Measurements from ENCODE around the gene MKRN2OS. TPM values are rescaled to one million over a fixed set of nuclear protein-coding genes. Genes with fewer than 3 reads are reported as not detected.
"Not testable (repeated sequence)": the region's sequence is repeated elsewhere in the genome, so short reads cannot be mapped to it uniquely, and the experiment has no call there.

MKRN2OS gene
- total RNA-seq, 3 donors from 2014 or later (not counting 1 experiment from before 2014, with no cell fraction given): not detected

DNA sequence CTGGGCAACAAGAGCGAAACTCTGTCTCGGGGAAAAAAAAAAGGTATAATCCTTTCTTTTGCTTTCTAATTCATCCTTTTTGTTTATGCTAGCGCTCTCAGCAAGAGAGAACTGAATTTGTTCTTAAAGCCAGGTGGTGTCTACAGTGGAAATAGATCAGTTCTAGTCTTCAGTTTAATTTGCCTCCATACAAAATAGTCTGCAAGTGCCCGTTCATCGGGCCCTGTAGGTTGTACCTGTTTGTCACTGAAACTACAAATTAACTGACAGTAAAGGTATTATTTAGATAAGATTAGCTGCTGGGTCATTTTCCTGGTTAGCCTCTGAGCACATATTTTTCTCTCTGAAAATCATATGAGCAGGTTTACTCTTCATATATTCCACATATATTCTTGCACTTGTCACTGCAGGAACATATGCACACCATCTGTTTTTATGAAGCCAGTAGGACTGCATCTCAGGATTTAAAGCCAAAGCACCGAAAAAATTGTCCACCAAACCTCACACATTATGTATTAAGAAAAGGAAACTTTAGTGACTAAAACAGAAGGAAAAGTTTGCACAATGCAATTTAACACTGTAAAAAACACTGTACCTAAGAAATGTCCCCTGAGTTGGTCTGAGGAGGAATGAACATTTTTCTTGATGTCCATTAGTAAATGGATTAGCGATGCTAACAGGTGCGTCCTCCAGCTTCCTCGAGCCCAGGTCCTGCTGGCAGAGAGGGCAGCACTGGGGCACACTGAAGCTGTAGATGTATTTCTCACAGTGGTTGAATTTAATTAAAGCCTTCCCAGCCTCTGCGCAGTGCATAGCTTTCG is 437 bp downstream of the MKRN2OS start:
- H3K9me3 Mint-ChIP-seq: no peaks in the 10 kb centered on the region
- peaks cover 0 to 1% of the 10 kb centered on the region in 2 donors for H3K27me3 Mint-ChIP-seq (ENCODE audit: low read depth in 2 of 2)
- no peak overlapping the region for H3K4me3 ChIP-seq (ENCODE audit: low read length)
- ATAC-seq (no peak), DNase-seq (no peak)
- no peak overlapping the region for H3K27ac ChIP-seq (ENCODE audit: low read length)
- TF ChIP-seq CTCF (IDR thresholded peaks at IDR 0.05): no peak
- H3K27me3 ChIP-seq (ENCODE audit: control insufficient read depth, insufficient read depth, low read length): peaks cover 2% of the 10 kb centered on the region
- H3K27ac Mint-ChIP-seq: no peak overlapping the region
- intact Hi-C loops (cut with micrococcal nuclease): no loop called here
- H3K36me3 Mint-ChIP-seq: no peaks in the 10 kb centered on the region
- no peaks in the 10 kb centered on the region for H3K4me1 ChIP-seq (ENCODE audit: control insufficient read depth, insufficient read depth, low read length)
- WGBS (ENCODE audit: insufficient coverage): 93% methylated on average over 8 of the region's 11 CpGs
- no peaks in the 10 kb centered on the region for H3K9me3 ChIP-seq (ENCODE audit: control insufficient read depth, insufficient read depth, low read length)
- H3K4me1 Mint-ChIP-seq: no peaks in the 10 kb centered on the region
- no peak overlapping the region for H3K4me3 Mint-ChIP-seq
- H3K36me3 ChIP-seq (ENCODE audit: control insufficient read depth, insufficient read depth, low read length): no peaks in the 10 kb centered on the region

DNA sequence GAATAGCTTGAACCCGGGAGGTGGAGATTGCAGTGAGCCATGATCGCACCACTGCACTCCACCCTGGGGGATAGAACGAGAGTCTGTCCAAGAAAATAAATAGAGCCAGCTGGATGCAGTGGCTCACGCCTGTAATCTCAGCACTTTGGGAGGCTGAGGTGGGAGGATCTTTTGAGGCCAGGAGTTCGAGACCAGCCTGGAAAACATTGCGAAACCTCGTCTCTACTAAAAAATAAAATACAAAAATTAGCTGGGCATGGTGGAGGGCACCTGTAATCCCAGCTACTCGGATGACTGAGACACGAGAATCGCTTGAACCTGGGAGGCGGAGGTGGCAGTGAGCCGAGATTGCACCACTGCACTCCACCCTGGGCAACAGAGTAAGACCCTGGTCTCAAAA is 1.8 kb downstream of the MKRN2OS start:
- H3K4me1 ChIP-seq (ENCODE audit: control insufficient read depth, insufficient read depth, low read length); H3K9me3 Mint-ChIP-seq; H3K36me3 Mint-ChIP-seq; H3K36me3 ChIP-seq (ENCODE audit: control insufficient read depth, insufficient read depth, low read length); H3K4me3 Mint-ChIP-seq; H3K27me3 ChIP-seq (ENCODE audit: control insufficient read depth, insufficient read depth, low read length); DNase-seq; H3K4me3 ChIP-seq (ENCODE audit: low read length); H3K27ac ChIP-seq (ENCODE audit: low read length); H3K9me3 ChIP-seq (ENCODE audit: control insufficient read depth, insufficient read depth, low read length); H3K27me3 Mint-ChIP-seq (ENCODE audit: low read depth in 2 of 2); ATAC-seq; H3K27ac Mint-ChIP-seq; H3K4me1 Mint-ChIP-seq; intact Hi-C loops (cut with micrococcal nuclease): not testable (repeated sequence)
- WGBS (ENCODE audit: insufficient coverage): 91% methylated on average over 12 of the region's 12 CpGs

- no peaks in the 10 kb centered on the region for H3K27me3 Mint-ChIP-seq (ENCODE audit: low read depth in 2 of 2)
- ATAC-seq (no peak), DNase-seq (peak in 1 of 2 donors; percentile 27)
- no peak for TF ChIP-seq CTCF (IDR thresholded peaks at IDR 0.05)
- Histone ChIP-seq H3K36me3 (ENCODE audit: control insufficient read depth, insufficient read depth, low read length) (no peaks in the 10 kb centered on the region), H3K9me3 (ENCODE audit: control insufficient read depth, insufficient read depth, low read length) (no peaks in the 10 kb centered on the region), H3K27ac (ENCODE audit: low read length) (no peak overlapping the region), H3K27me3 (ENCODE audit: control insufficient read depth, insufficient read depth, low read length) (no peaks in the 10 kb centered on the region), H3K4me3 (ENCODE audit: low read length) (no peak overlapping the region), H3K4me1 (ENCODE audit: control insufficient read depth, insufficient read depth, low read length) (no peaks in the 10 kb centered on the region)
- H3K36me3 Mint-ChIP-seq: no peaks in the 10 kb centered on the region
- H3K4me1 Mint-ChIP-seq: no peaks in the 10 kb centered on the region
- no peaks in the 10 kb centered on the region for H3K9me3 Mint-ChIP-seq
- H3K4me3 Mint-ChIP-seq: no peak overlapping the region
- intact Hi-C loops (cut with micrococcal nuclease): no loop called here
- 83% methylated on average over 8 of the region's 8 CpGs for WGBS (ENCODE audit: insufficient coverage)
- no peak overlapping the region for H3K27ac Mint-ChIP-seq
Observed at GRCh38 chr3:12541625-12542024, 3.7 kb downstream of the MKRN2OS start.

- no peaks in the 10 kb centered on the region for H3K4me1 Mint-ChIP-seq
- intact Hi-C loops (cut with micrococcal nuclease): no loop called here
Observed at GRCh38 chr3:12536423-12536822, 8.9 kb downstream of the MKRN2OS start.

More at GRCh38 chr3:12536423-12536822, 8.9 kb downstream of the MKRN2OS start:
- H3K27me3 Mint-ChIP-seq (ENCODE audit: low read depth in 2 of 2): no peaks in the 10 kb centered on the region
- Histone ChIP-seq H3K4me1 (ENCODE audit: control insufficient read depth, insufficient read depth, low read length) (no peaks in the 10 kb centered on the region), H3K27ac (ENCODE audit: low read length) (no peak overlapping the region), H3K36me3 (ENCODE audit: control insufficient read depth, insufficient read depth, low read length) (peaks cover 11% of the 10 kb centered on the region), H3K4me3 (ENCODE audit: low read length) (no peak overlapping the region), H3K27me3 (ENCODE audit: control insufficient read depth, insufficient read depth, low read length) (no peaks in the 10 kb centered on the region), H3K9me3 (ENCODE audit: control insufficient read depth, insufficient read depth, low read length) (no peaks in the 10 kb centered on the region)
- H3K36me3 Mint-ChIP-seq: no peaks in the 10 kb centered on the region
- no peak overlapping the region for H3K4me3 Mint-ChIP-seq
- DNase-seq: no peak
- TF ChIP-seq CTCF (IDR thresholded peaks at IDR 0.05): no peak
- no peak for ATAC-seq
- 95% methylated on average over 6 of the region's 6 CpGs for WGBS (ENCODE audit: insufficient coverage)
- H3K27ac Mint-ChIP-seq: no peak overlapping the region
- H3K9me3 Mint-ChIP-seq: no peaks in the 10 kb centered on the region

Measured in natural killer cell (primary cell).